ENCODE measurements around the gene PLTP.

- TF ChIP-seq CTCF (IDR thresholded peaks at IDR 0.05), result no peak
- no peak for TF ChIP-seq POLR2A (IDR thresholded peaks at IDR 0.05)
These were observed 33.2 kb upstream of the PLTP start for GRCh38 chr20:45944965-45945677.
